Retinal pigment epithelial cell (primary cell): Measurements from ENCODE around the gene RND1.
"Not testable (repeated sequence)": the region's sequence is repeated elsewhere in the genome, so short reads cannot be mapped to it uniquely, and the experiment has no call there.

Source experiments
- DNase-seq: peaks from one replicate; pipeline ENCODE4 v3.0.0-alpha.2; 2010; ENCODE audit warnings: low read depth
- H3K4me3 ChIP-seq: 2 replicates; pipeline ENCODE4 v1.5.1; 2011; ENCODE audit warnings: mild to moderate bottlenecking, low read length, control low read depth, moderate library complexity
- TF ChIP-seq, protein P1 (sequence below): conservative IDR thresholded peaks from 2 replicates; pipeline ENCODE4 v1.5.1; 2011; ENCODE audit warnings: low read depth, low read length, control low read depth, inconsistent platforms

The RND1 gene

GRCh38 chr12:48865281-48866051 is at the start of gene RND1:
Gene RND1, minus strand, starts transcription at chr12:48865870. Its CDS starts 103 bp downstream, at chr12:48865767.
- peak; percentile 66 for DNase-seq
- TF ChIP-seq, protein P1, sequence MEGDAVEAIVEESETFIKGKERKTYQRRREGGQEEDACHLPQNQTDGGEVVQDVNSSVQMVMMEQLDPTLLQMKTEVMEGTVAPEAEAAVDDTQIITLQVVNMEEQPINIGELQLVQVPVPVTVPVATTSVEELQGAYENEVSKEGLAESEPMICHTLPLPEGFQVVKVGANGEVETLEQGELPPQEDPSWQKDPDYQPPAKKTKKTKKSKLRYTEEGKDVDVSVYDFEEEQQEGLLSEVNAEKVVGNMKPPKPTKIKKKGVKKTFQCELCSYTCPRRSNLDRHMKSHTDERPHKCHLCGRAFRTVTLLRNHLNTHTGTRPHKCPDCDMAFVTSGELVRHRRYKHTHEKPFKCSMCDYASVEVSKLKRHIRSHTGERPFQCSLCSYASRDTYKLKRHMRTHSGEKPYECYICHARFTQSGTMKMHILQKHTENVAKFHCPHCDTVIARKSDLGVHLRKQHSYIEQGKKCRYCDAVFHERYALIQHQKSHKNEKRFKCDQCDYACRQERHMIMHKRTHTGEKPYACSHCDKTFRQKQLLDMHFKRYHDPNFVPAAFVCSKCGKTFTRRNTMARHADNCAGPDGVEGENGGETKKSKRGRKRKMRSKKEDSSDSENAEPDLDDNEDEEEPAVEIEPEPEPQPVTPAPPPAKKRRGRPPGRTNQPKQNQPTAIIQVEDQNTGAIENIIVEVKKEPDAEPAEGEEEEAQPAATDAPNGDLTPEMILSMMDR: peak; percentile 25
- peak within 1 kb of the TSS; percentile 68 for H3K4me3 ChIP-seq

- H3K4me3 ChIP-seq: no peak overlapping the region
- TF ChIP-seq, protein P1: no peak
- DNase-seq: no peak
Observed at GRCh38 chr12:48910196-48910595, 44.5 kb upstream of the RND1 start.

DNA sequence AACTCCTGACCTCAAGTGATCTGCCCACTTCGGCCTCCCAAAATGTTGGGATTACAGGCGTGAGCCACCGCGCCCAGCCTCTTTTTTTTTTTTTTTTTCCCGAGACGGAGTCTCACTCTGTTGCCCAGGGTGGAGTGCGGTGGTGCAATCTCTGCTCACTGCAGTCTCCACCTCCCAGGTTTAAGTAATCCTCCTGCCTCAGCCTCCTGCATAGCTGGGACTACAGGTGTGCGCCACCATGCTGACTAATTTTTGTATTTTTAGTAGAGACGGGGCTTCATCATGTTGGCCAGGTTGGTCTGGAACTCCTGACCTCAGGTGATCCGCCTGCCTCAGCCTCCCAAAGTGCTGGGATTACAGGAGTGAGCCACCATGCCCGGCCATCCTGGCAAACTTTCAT is 44.0 kb upstream of the RND1 start:
- DNase-seq, H3K4me3 ChIP-seq: not testable (repeated sequence)

DNA sequence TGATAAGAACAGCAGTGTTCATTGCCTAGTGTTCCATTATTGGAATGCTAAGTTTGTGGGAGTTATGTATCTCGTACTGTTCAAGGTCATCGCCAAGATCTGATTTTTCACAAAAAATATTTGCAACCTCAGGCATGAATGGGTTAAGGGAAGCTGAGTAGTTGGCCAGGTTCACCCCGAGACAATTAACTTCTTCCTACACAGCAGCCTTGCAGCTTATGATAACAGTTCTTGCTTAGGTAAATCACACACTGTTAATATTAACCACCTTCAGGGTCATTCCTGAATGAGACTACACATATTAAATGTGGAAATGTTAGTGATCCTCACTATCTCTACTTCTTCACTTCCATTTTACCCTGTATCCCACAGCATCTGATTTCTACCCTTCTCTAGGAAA is 41.6 kb upstream of the RND1 start:
- no peak for DNase-seq
- TF ChIP-seq, protein P1: no peak
- no peak overlapping the region for H3K4me3 ChIP-seq

- peak overlapping the region; percentile 68 for H3K4me3 ChIP-seq
- DNase-seq: peak; percentile 62
- TF ChIP-seq, protein P1: peak; percentile 84
Observed at GRCh38 chr12:48903982-48904411, 38.3 kb upstream of the RND1 start.

- H3K4me3 ChIP-seq: no peak overlapping the region
- DNase-seq: no peak
- TF ChIP-seq, protein P1: no peak
Observed at GRCh38 chr12:48903363-48903981, 37.8 kb upstream of the RND1 start.

- TF ChIP-seq, protein P1: no peak
- no peak for DNase-seq
- no peak overlapping the region for H3K4me3 ChIP-seq
Observed at GRCh38 chr12:48901278-48901677, 35.6 kb upstream of the RND1 start.
